ENCODE results near the gene HPS4. TPM values are rescaled to one million over a fixed set of nuclear protein-coding genes. Genes with fewer than 3 reads are reported as not detected.

The HPS4 gene
- total RNA-seq, 2 donors from 2014 or later = 41.7 to 57.6 TPM

- H3K4me1 ChIP-seq (ENCODE audit: control insufficient read depth, insufficient read depth, low read length) = peaks cover 3% of the 10 kb centered on the region
- H3K4me3 ChIP-seq (ENCODE audit: low read length) = no peak overlapping the region
- peaks cover 57% of the 10 kb centered on the region for H3K36me3 ChIP-seq (ENCODE audit: control insufficient read depth, insufficient read depth, low read length)
- Mint-ChIP-seq H3K4me3 (no peak overlapping the region), H3K27me3 (ENCODE audit: insufficient read depth) (no peaks in the 10 kb centered on the region), H3K27ac (no peak overlapping the region), H3K4me1 (peaks cover 4% of the 10 kb centered on the region), H3K36me3 (ENCODE audit: low read depth) (peaks cover 45% of the 10 kb centered on the region), H3K9me3 (no peaks in the 10 kb centered on the region)
- 93 to 94% methylated on average over 3 of the region's 3 CpGs for WGBS, 2 experiments (ENCODE audit: insufficient coverage in 1 of 2, insufficient read length in 1 of 2)
- TF ChIP-seq, protein P1, sequence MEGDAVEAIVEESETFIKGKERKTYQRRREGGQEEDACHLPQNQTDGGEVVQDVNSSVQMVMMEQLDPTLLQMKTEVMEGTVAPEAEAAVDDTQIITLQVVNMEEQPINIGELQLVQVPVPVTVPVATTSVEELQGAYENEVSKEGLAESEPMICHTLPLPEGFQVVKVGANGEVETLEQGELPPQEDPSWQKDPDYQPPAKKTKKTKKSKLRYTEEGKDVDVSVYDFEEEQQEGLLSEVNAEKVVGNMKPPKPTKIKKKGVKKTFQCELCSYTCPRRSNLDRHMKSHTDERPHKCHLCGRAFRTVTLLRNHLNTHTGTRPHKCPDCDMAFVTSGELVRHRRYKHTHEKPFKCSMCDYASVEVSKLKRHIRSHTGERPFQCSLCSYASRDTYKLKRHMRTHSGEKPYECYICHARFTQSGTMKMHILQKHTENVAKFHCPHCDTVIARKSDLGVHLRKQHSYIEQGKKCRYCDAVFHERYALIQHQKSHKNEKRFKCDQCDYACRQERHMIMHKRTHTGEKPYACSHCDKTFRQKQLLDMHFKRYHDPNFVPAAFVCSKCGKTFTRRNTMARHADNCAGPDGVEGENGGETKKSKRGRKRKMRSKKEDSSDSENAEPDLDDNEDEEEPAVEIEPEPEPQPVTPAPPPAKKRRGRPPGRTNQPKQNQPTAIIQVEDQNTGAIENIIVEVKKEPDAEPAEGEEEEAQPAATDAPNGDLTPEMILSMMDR (conservative IDR thresholded peaks at IDR 0.05) = no peak
- no peaks in the 10 kb centered on the region for H3K27me3 ChIP-seq (ENCODE audit: control insufficient read depth, insufficient read depth, low read length, poor library complexity, severe bottlenecking)
- no peak overlapping the region for H3K27ac ChIP-seq (ENCODE audit: low read depth, low read length)
- no peak for DNase-seq
- no peak overlapping the region for H3K9ac ChIP-seq (ENCODE audit: extremely low read depth, low read length, poor library complexity, severe bottlenecking)
- H3K9me3 ChIP-seq (ENCODE audit: control insufficient read depth, low read length) = no peaks in the 10 kb centered on the region
Measured at GRCh38 chr22:26487996-26488395, 4.4 kb upstream of the HPS4 start.

DNA sequence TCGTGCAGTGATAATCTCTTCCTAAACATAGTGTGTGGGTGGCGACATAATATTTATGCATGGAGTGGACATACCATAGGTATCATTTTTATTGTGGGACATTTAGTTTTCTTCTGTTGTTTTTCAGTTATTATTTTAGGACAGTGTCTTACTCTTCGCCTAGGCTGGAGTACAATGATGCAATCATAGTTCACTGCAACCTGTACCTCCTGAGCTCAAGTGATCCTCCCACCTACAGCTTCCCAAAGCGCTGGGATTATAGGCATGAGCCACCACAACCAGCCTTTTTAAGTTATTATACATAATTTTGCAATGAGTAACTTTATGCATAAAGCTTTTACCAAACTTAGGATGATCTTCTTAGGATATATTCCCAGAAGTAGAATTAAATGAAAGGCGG lies 2.8 kb upstream of the HPS4 start:
- Histone ChIP-seq H3K36me3 (ENCODE audit: control insufficient read depth, insufficient read depth, low read length) (peaks cover 41% of the 10 kb centered on the region), H3K9me3 (ENCODE audit: control insufficient read depth, low read length) (no peaks in the 10 kb centered on the region), H3K9ac (ENCODE audit: extremely low read depth, low read length, poor library complexity, severe bottlenecking) (no peak overlapping the region), H3K4me1 (ENCODE audit: control insufficient read depth, insufficient read depth, low read length) (peaks cover 3% of the 10 kb centered on the region), H3K27ac (ENCODE audit: low read depth, low read length) (no peak overlapping the region), H3K27me3 (ENCODE audit: control insufficient read depth, insufficient read depth, low read length, poor library complexity, severe bottlenecking) (no peaks in the 10 kb centered on the region), H3K4me3 (ENCODE audit: low read length) (no peak overlapping the region)
- WGBS, 2 experiments (ENCODE audit: insufficient coverage in 1 of 2, insufficient read length in 1 of 2) = 96 to 100% methylated on average over 1 to 5 of the region's 5 CpGs
- H3K4me3 Mint-ChIP-seq = no peak overlapping the region
- H3K36me3 Mint-ChIP-seq (ENCODE audit: low read depth) = peaks cover 32% of the 10 kb centered on the region
- peaks cover 19% of the 10 kb centered on the region for H3K4me1 Mint-ChIP-seq
- no peak for DNase-seq
- no peaks in the 10 kb centered on the region for H3K9me3 Mint-ChIP-seq
- H3K27ac Mint-ChIP-seq = no peak overlapping the region
- TF ChIP-seq, protein P1 (conservative IDR thresholded peaks at IDR 0.05) = no peak
- no peaks in the 10 kb centered on the region for H3K27me3 Mint-ChIP-seq (ENCODE audit: insufficient read depth)

- Mint-ChIP-seq H3K36me3 (ENCODE audit: low read depth) (peaks cover 31% of the 10 kb centered on the region), H3K27ac (no peak overlapping the region), H3K9me3 (no peaks in the 10 kb centered on the region), H3K4me1 (peaks cover 24% of the 10 kb centered on the region), H3K4me3 (no peak overlapping the region), H3K27me3 (ENCODE audit: insufficient read depth) (no peaks in the 10 kb centered on the region)
- Histone ChIP-seq H3K9me3 (ENCODE audit: control insufficient read depth, low read length) (no peaks in the 10 kb centered on the region), H3K4me3 (ENCODE audit: low read length) (no peak overlapping the region), H3K4me1 (ENCODE audit: control insufficient read depth, insufficient read depth, low read length) (peaks cover 3% of the 10 kb centered on the region), H3K27me3 (ENCODE audit: control insufficient read depth, insufficient read depth, low read length, poor library complexity, severe bottlenecking) (no peaks in the 10 kb centered on the region), H3K36me3 (ENCODE audit: control insufficient read depth, insufficient read depth, low read length) (peaks cover 36% of the 10 kb centered on the region), H3K9ac (ENCODE audit: extremely low read depth, low read length, poor library complexity, severe bottlenecking) (no peak overlapping the region), H3K27ac (ENCODE audit: low read depth, low read length) (no peak overlapping the region)
- DNase-seq = no peak
- WGBS, 2 experiments (ENCODE audit: insufficient coverage in 1 of 2, insufficient read length in 1 of 2) = 85 to 86% methylated on average over 3 of the region's 3 CpGs
- TF ChIP-seq, protein P1 (conservative IDR thresholded peaks at IDR 0.05) = no peak
Measured at GRCh38 chr22:26485806-26486390, 2.3 kb upstream of the HPS4 start.
